HCT116 (cell line): ENCODE results near the gene PGR. TPM values are rescaled to one million over a fixed set of nuclear protein-coding genes. Genes with fewer than 3 reads are reported as not detected.
A peak's percentile ranks its signal among the peaks of the same experiment; 100 is the strongest.

Source experiments
- ATAC-seq: fragments of 200-7000 bp; cut with Tn5 transposase; 2 replicates; pipeline ENCODE4 v1.9.1; 2020; ENCODE audit warnings: mild to moderate bottlenecking, moderate library complexity
- BruUV-seq: library from RNA; stranded (reverse); fragments of 400-500 nt; replicated peaks from 2 replicates; lab custom pipeline; 2021; lab: Mats Ljungman, UMichigan
- CTCF ChIA-PET: fragments of 300-600 bp; sonication (Branson Sonifier 250); formaldehyde crosslinking; loops from one replicate; lab custom pipeline; 2021; ENCODE audit warnings: antibody characterized with exemption; lab: Charles Lee
- POLR2A ChIA-PET: fragments of 300-600, 350-600 bp; sonication (Branson Sonifier 250); formaldehyde crosslinking; loops from one replicate; lab custom pipeline; 2021; ENCODE audit warnings: antibody characterized with exemption; lab: Charles Lee
- RAD21 ChIA-PET, 2 experiments: fragments of 300-600 bp; sonication (Branson Sonifier 250); formaldehyde crosslinking; loops; one replicate each; lab custom pipeline; 2023; ENCODE audit warnings: low total read pairs in 2 of 2; ENCODE audit not compliant: uncharacterized antibody in 2 of 2, unreplicated experiment in 2 of 2, low non-redundant PET in 1 of 2; lab: Charles Lee
- DNase-seq: peaks from one replicate; pipeline ENCODE4 v3.0.0-alpha.2; 2010; ENCODE audit warnings: low read depth, low spot score
- H2AFZ ChIP-seq: fragments of 200-600 bp; shearing (Covaris generic), sonication (generic); 2 replicates; pipeline ENCODE4 v1.6.1; 2017; ENCODE audit warnings: low read depth, mixed run types, mixed read lengths, antibody characterized with exemption, low read length; ENCODE audit not compliant: poor library complexity, severe bottlenecking
- H3K27ac ChIP-seq: 2 replicates; pipeline ENCODE4 v1.5.1; 2012; ENCODE audit warnings: low read depth, low read length
- H3K27me3 ChIP-seq: fragments of 200-600 bp; sonication (generic); 2 replicates; pipeline ENCODE4 v1.6.1; 2016; ENCODE audit warnings: mixed run types, low read length, mixed read lengths; ENCODE audit not compliant: insufficient read depth
- H3K36me3 ChIP-seq, 2 experiments: fragments of 200-500 bp in 1 of 2; fragments of 200-600 bp in 1 of 2; sonication (Bioruptor generic) in 1 of 2; sonication (generic) in 1 of 2; 2 replicates each; pipeline versions ENCODE4 v1.5.1 to v1.6.1; 2014 to 2016; ENCODE audit warnings: low read length in 2 of 2, inconsistent platforms in 1 of 2, mixed read lengths in 1 of 2, mixed run types in 1 of 2; ENCODE audit not compliant: insufficient read depth in 2 of 2, control insufficient read depth in 1 of 2
- H3K4me1 ChIP-seq, 2 experiments: fragments of 200-600 bp in 1 of 2; sonication (generic) in 1 of 2; 2 replicates each; pipeline versions ENCODE4 v1.5.1 to v1.6.1; 2012 to 2017; ENCODE audit warnings: low read length in 2 of 2, inconsistent platforms in 1 of 2, mild to moderate bottlenecking in 1 of 2, mixed read lengths in 1 of 2, mixed run types in 1 of 2, moderate library complexity in 1 of 2; ENCODE audit not compliant: insufficient read depth in 2 of 2, control insufficient read depth in 1 of 2
- H3K4me2 ChIP-seq: fragments of 200-600 bp; sonication (generic); 2 replicates; pipeline ENCODE4 v1.6.1; 2017; ENCODE audit warnings: mixed run types, low read length, mixed read lengths
- H3K4me3 ChIP-seq, 2 experiments: fragments of 200-600 bp in 1 of 2; sonication (generic) in 1 of 2; replicated peaks in 1 of 2; 2 replicates each; pipeline ENCODE4 v1.5.1; 2011 to 2016; ENCODE audit warnings: low read length in 2 of 2, control low read depth in 1 of 2, low read depth in 1 of 2, mild to moderate bottlenecking in 1 of 2, mixed read lengths in 1 of 2, mixed run types in 1 of 2
- H3K79me2 ChIP-seq: fragments of 200-600 bp; sonication (generic); 2 replicates; pipeline ENCODE4 v1.6.1; 2017; ENCODE audit warnings: mild to moderate bottlenecking, mixed run types, low read length, moderate library complexity, mixed read lengths; ENCODE audit not compliant: insufficient read depth
- H3K9ac ChIP-seq: fragments of 200-600 bp; sonication (generic); 2 replicates; pipeline ENCODE4 v1.6.1; 2016; ENCODE audit warnings: low read length, mixed read lengths
- H3K9me2 ChIP-seq: fragments of 200-600 bp; sonication (generic), shearing (Covaris generic); 2 replicates; pipeline ENCODE4 v1.6.1; 2017; ENCODE audit warnings: mixed run types, mild to moderate bottlenecking, moderate library complexity; ENCODE audit not compliant: insufficient read depth
- H3K9me3 ChIP-seq, 2 experiments: fragments of 200-500 bp in 1 of 2; fragments of 200-600 bp in 1 of 2; sonication (Bioruptor generic) in 1 of 2; sonication (generic) in 1 of 2; 2 replicates each; pipeline ENCODE4 v1.6.1; 2014 to 2017; ENCODE audit warnings: low read length in 2 of 2, mixed read lengths in 2 of 2, inconsistent platforms in 1 of 2, low read depth in 1 of 2, mild to moderate bottlenecking in 1 of 2, mixed run types in 1 of 2, moderate library complexity in 1 of 2; ENCODE audit not compliant: control insufficient read depth in 1 of 2, insufficient read depth in 1 of 2
- H4K20me1 ChIP-seq: fragments of 200-600 bp; sonication (generic), shearing (Covaris generic); 2 replicates; pipeline ENCODE4 v1.6.1; 2017; ENCODE audit warnings: mixed run types, mild to moderate bottlenecking, moderate library complexity; ENCODE audit not compliant: insufficient read depth
- CEBPB ChIP-seq: IDR thresholded peaks from 2 replicates; pipeline ENCODE4 v1.6.1; 2012; ENCODE audit warnings: low read depth
- CTCF ChIP-seq, 3 experiments: fragments of 200-600 bp in 1 of 3; sonication (generic) in 1 of 3; IDR thresholded peaks in 2 of 3; conservative IDR thresholded peaks in 1 of 3; 2 replicates each; pipeline ENCODE4 v1.5.1; 2012 to 2017; ENCODE audit warnings: low read depth in 2 of 3, low read length in 2 of 3, antibody characterized with exemption in 1 of 3, borderline replicate concordance in 1 of 3, control low read depth in 1 of 3, mild to moderate bottlenecking in 1 of 3, mixed read lengths in 1 of 3, mixed run types in 1 of 3, moderate library complexity in 1 of 3; ENCODE audit not compliant: insufficient read depth in 1 of 3
- EGR1 ChIP-seq: IDR thresholded peaks from 2 replicates; pipeline ENCODE4 v1.6.1; 2012; ENCODE audit warnings: low read depth
- EZH2 ChIP-seq: fragments of 200-600 bp; sonication (generic); IDR thresholded peaks from 2 replicates; pipeline ENCODE4 v1.6.1; 2017; ENCODE audit warnings: antibody characterized with exemption, mixed run types
- EZH2phosphoT487 ChIP-seq: fragments of 200-600 bp; IDR thresholded peaks from 2 replicates; pipeline ENCODE4 v1.6.1; 2018; ENCODE audit warnings: antibody characterized with exemption, borderline replicate concordance
- FOSL1 ChIP-seq: IDR thresholded peaks from 2 replicates; pipeline ENCODE4 v1.6.1; 2012; ENCODE audit warnings: low read depth
- JUND ChIP-seq: IDR thresholded peaks from 2 replicates; pipeline ENCODE4 v1.6.1; 2012
- RAD21 ChIP-seq: IDR thresholded peaks from 2 replicates; pipeline ENCODE4 v1.6.1; 2012; ENCODE audit warnings: low read depth, mild to moderate bottlenecking
- TCF7L2 ChIP-seq: IDR thresholded peaks from 2 replicates; pipeline ENCODE4 v1.7.0; 2011; ENCODE audit warnings: borderline replicate concordance, inconsistent platforms; ENCODE audit not compliant: insufficient read depth, insufficient read length; ENCODE audit errors: extremely low read depth
- ZFX ChIP-seq: fragments of 450-650 bp; IDR thresholded peaks from 2 replicates; pipeline ENCODE4 v1.6.1; 2017
- intact Hi-C: fragments of 100-400 bp; cut with micrococcal nuclease; formaldehyde crosslinking; loops from 2 replicates; pipeline ENCODE4 v1.10.0; 2022
- total RNA-seq: library from RNA; stranded (reverse); gene quantifications from one replicate; pipeline ENCODE4 v1.2.1, GENCODE V29; 2021; ENCODE audit not compliant: unreplicated experiment
- TF ChIP-seq, protein P1 (sequence below): IDR thresholded peaks from 2 replicates; pipeline ENCODE4 v1.6.1; 2012
- TF ChIP-seq, protein P2 (sequence below): IDR thresholded peaks from 2 replicates; pipeline ENCODE4 v1.6.1; 2012; ENCODE audit warnings: low read depth

PGR gene
- total RNA-seq, 1 experiment from 2014 or later: not detected

DNA sequence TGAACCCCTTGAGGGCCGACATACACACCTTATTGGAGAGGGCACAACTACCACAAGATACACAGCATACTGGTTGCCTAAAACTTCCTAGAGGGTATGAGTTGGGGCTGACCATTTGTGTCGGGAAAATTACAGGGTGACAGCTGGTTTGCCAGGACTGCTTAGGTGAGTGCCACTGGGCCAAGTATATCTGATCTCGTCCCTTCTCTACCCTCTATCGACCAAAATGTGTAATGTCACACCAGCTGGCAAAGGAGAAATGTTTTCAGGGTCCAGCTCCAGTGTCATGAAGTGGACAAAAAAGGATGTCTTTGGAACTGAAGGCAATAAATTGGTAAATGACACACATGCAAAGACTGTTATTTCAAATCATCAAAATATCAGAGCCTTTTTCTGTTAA, 126.1 kb downstream of the PGR start:
- POLR2A ChIA-PET: no interaction called here
- CTCF ChIA-PET: no interaction called here
- BruUV-seq: no TSS peak
- Histone ChIP-seq H3K9me3 (no peaks in the 10 kb centered on the region), H3K4me3 (no peak overlapping the region), H2AFZ (no peak overlapping the region), H3K79me2 (no peaks in the 10 kb centered on the region), H3K36me3 (no peaks in the 10 kb centered on the region), H3K4me1 (no peaks in the 10 kb centered on the region), H3K27ac (no peak overlapping the region), H3K4me2 (no peak overlapping the region), H4K20me1 (no peaks in the 10 kb centered on the region), H3K9ac (no peak overlapping the region), H3K27me3 (no peaks in the 10 kb centered on the region), H3K9me2 (no peaks in the 10 kb centered on the region; the same call in 1 of the 2 replicates)
- TF ChIP-seq CTCF (IDR thresholded peaks at IDR 0.05 in 2 of 3, conservative IDR thresholded peaks at IDR 0.05 in 1 of 3; ENCODE audit: borderline replicate concordance in 1 of 3, insufficient read depth in 1 of 3, low read depth in 2 of 3, low read length in 2 of 3) (peak in 2 of 3 experiments; percentile 41 to 52; a peak in 4 of 6 replicates), RAD21 (peak; percentile 32; the same call in 1 of the 2 replicates), EZH2phosphoT487 (no peak)
- TF ChIP-seq, protein P1, sequence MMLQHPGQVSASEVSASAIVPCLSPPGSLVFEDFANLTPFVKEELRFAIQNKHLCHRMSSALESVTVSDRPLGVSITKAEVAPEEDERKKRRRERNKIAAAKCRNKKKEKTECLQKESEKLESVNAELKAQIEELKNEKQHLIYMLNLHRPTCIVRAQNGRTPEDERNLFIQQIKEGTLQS: no peak
- ATAC-seq: peak; percentile 96
- peak; percentile 18 for DNase-seq
- RAD21 ChIA-PET: no interaction called here
- intact Hi-C loops: no loop called here

DNA sequence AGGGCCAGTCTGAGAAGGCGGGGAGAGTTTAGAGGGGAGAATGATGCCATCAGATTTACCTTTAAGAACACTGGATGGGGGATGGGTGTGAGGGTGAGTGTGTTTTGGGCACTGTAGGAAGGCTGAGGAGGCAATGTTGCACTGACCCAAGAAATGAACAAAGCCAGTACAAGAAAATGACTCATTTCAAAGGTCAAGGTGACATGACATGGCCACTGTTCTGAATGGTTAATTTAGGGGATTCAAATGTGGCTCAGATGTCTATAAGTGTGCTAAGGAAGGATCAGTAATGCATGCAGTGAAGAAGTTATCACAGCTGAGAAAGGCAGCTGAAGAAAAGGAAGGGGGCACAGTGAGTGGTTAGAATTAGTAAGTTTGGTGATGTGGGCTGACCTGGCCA, 129.9 kb downstream of the PGR start:
- no peaks in the 10 kb centered on the region for H3K79me2 ChIP-seq
- ChIA-PET POLR2A (no interaction called here), CTCF (no interaction called here)

More for the DNA sequence above, 129.9 kb downstream of the PGR start:
- TF ChIP-seq, protein P1: no peak
- no peak for TF ChIP-seq JUND
- TF ChIP-seq FOSL1: no peak
- TF ChIP-seq RAD21: no peak
- TF ChIP-seq EZH2: no peak
- no peak for TF ChIP-seq EZH2phosphoT487
- TF ChIP-seq, protein P2, sequence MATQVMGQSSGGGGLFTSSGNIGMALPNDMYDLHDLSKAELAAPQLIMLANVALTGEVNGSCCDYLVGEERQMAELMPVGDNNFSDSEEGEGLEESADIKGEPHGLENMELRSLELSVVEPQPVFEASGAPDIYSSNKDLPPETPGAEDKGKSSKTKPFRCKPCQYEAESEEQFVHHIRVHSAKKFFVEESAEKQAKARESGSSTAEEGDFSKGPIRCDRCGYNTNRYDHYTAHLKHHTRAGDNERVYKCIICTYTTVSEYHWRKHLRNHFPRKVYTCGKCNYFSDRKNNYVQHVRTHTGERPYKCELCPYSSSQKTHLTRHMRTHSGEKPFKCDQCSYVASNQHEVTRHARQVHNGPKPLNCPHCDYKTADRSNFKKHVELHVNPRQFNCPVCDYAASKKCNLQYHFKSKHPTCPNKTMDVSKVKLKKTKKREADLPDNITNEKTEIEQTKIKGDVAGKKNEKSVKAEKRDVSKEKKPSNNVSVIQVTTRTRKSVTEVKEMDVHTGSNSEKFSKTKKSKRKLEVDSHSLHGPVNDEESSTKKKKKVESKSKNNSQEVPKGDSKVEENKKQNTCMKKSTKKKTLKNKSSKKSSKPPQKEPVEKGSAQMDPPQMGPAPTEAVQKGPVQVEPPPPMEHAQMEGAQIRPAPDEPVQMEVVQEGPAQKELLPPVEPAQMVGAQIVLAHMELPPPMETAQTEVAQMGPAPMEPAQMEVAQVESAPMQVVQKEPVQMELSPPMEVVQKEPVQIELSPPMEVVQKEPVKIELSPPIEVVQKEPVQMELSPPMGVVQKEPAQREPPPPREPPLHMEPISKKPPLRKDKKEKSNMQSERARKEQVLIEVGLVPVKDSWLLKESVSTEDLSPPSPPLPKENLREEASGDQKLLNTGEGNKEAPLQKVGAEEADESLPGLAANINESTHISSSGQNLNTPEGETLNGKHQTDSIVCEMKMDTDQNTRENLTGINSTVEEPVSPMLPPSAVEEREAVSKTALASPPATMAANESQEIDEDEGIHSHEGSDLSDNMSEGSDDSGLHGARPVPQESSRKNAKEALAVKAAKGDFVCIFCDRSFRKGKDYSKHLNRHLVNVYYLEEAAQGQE: no peak
- no peak for TF ChIP-seq EGR1
- TF ChIP-seq ZFX: no peak
- TF ChIP-seq TCF7L2: no peak
- TF ChIP-seq CEBPB: no peak
- no TSS peak for BruUV-seq
- Histone ChIP-seq H3K4me1 (no peaks in the 10 kb centered on the region), H3K27me3 (no peaks in the 10 kb centered on the region), H3K27ac (no peak overlapping the region), H4K20me1 (no peaks in the 10 kb centered on the region), H3K9me3 (no peaks in the 10 kb centered on the region), H3K9ac (no peak overlapping the region), H2AFZ (no peak overlapping the region), H3K4me2 (no peak overlapping the region), H3K9me2 (no peaks in the 10 kb centered on the region), H3K4me3 (no peak overlapping the region), H3K36me3 (no peaks in the 10 kb centered on the region)
- DNase-seq (no peak), ATAC-seq (no peak)
- intact Hi-C loops: no loop called here
- RAD21 ChIA-PET: no interaction called here
